Mononuclear cell (primary cell): ENCODE results near the gene REEP3. TPM values are rescaled to one million over a fixed set of nuclear protein-coding genes. Genes with fewer than 3 reads are reported as not detected.

Experiments used
- H3K27me3 ChIP-seq: 2 replicates; pipeline ENCODE4 v1.6.0; 2011; ENCODE audit warnings: low read length, control low read depth; ENCODE audit not compliant: insufficient read depth
- H3K4me1 ChIP-seq: 2 replicates; pipeline ENCODE4 v1.5.1; 2011; ENCODE audit warnings: mild to moderate bottlenecking, low read length, control low read depth; ENCODE audit not compliant: insufficient read depth
- H3K4me3 ChIP-seq: 2 replicates; pipeline ENCODE4 v1.5.1; 2011; ENCODE audit warnings: mild to moderate bottlenecking, low read length, moderate library complexity
- H3K9me3 ChIP-seq: 2 replicates; pipeline ENCODE4 v1.5.1; 2011; ENCODE audit warnings: low read depth, mild to moderate bottlenecking, control low read depth, low read length
- total RNA-seq: library from RNA; depleted of rRNA; stranded (reverse); fragments of >200 nt; gene quantifications from one replicate; pipeline ENCODE4 v1.2.3, GENCODE V29; 2012

REEP3 gene
- total RNA-seq, 1 donor: 8.0 TPM

- no peaks in the 10 kb centered on the region for H3K9me3 ChIP-seq
- H3K27me3 ChIP-seq: no peaks in the 10 kb centered on the region
- H3K4me1 ChIP-seq: peaks cover 18% of the 10 kb centered on the region
- H3K4me3 ChIP-seq: no peak overlapping the region
Observed at GRCh38 chr10:63527401-63527800, 6.2 kb downstream of the REEP3 start.

- Histone ChIP-seq H3K4me1 (peaks cover 10% of the 10 kb centered on the region), H3K27me3 (no peaks in the 10 kb centered on the region), H3K4me3 (no peak overlapping the region), H3K9me3 (no peaks in the 10 kb centered on the region)
Observed at GRCh38 chr10:63528084-63528744, 7.0 kb downstream of the REEP3 start.

GRCh38 chr10:63530409-63530808 lies 9.2 kb downstream of the REEP3 start:
- Histone ChIP-seq H3K27me3 (no peaks in the 10 kb centered on the region), H3K4me1 (peaks cover 6% of the 10 kb centered on the region), H3K4me3 (no peak overlapping the region), H3K9me3 (no peaks in the 10 kb centered on the region)

- H3K9me3 ChIP-seq: no peaks in the 10 kb centered on the region
- no peaks in the 10 kb centered on the region for H3K27me3 ChIP-seq
- no peak overlapping the region for H3K4me3 ChIP-seq
- no peaks in the 10 kb centered on the region for H3K4me1 ChIP-seq
Observed at GRCh38 chr10:63534723-63535122, 13.5 kb downstream of the REEP3 start.

GRCh38 chr10:63536698-63537097 lies 15.5 kb downstream of the REEP3 start:
- Histone ChIP-seq H3K4me1 (no peaks in the 10 kb centered on the region), H3K27me3 (no peaks in the 10 kb centered on the region), H3K9me3 (no peaks in the 10 kb centered on the region), H3K4me3 (no peak overlapping the region)

GRCh38 chr10:63537536-63537935 lies 16.3 kb downstream of the REEP3 start:
- Histone ChIP-seq H3K4me1 (no peaks in the 10 kb centered on the region), H3K4me3 (no peak overlapping the region), H3K27me3 (no peaks in the 10 kb centered on the region), H3K9me3 (no peaks in the 10 kb centered on the region)

- no peaks in the 10 kb centered on the region for H3K27me3 ChIP-seq
- no peak overlapping the region for H3K4me3 ChIP-seq
- H3K4me1 ChIP-seq: no peaks in the 10 kb centered on the region
- H3K9me3 ChIP-seq: no peaks in the 10 kb centered on the region
Observed at GRCh38 chr10:63539377-63539776, 18.2 kb downstream of the REEP3 start.

GRCh38 chr10:63539994-63540393 lies 18.8 kb downstream of the REEP3 start:
- no peaks in the 10 kb centered on the region for H3K4me1 ChIP-seq
- H3K4me3 ChIP-seq: no peak overlapping the region
- no peaks in the 10 kb centered on the region for H3K9me3 ChIP-seq
- H3K27me3 ChIP-seq: no peaks in the 10 kb centered on the region

GRCh38 chr10:63542835-63543575 lies 21.8 kb downstream of the REEP3 start:
- H3K9me3 ChIP-seq: no peaks in the 10 kb centered on the region
- H3K4me1 ChIP-seq: no peaks in the 10 kb centered on the region
- no peaks in the 10 kb centered on the region for H3K27me3 ChIP-seq
- H3K4me3 ChIP-seq: no peak overlapping the region

- no peaks in the 10 kb centered on the region for H3K4me1 ChIP-seq
- H3K27me3 ChIP-seq: no peaks in the 10 kb centered on the region
- H3K4me3 ChIP-seq: no peak overlapping the region
- H3K9me3 ChIP-seq: no peaks in the 10 kb centered on the region
Observed at GRCh38 chr10:63543576-63543962, 22.4 kb downstream of the REEP3 start.

- no peak overlapping the region for H3K4me3 ChIP-seq
- no peaks in the 10 kb centered on the region for H3K9me3 ChIP-seq
- no peaks in the 10 kb centered on the region for H3K4me1 ChIP-seq
- H3K27me3 ChIP-seq: no peaks in the 10 kb centered on the region
Observed at GRCh38 chr10:63544418-63544817, 23.2 kb downstream of the REEP3 start.

GRCh38 chr10:63547628-63548360 lies 26.6 kb downstream of the REEP3 start:
- H3K9me3 ChIP-seq: no peaks in the 10 kb centered on the region
- no peaks in the 10 kb centered on the region for H3K27me3 ChIP-seq
- no peaks in the 10 kb centered on the region for H3K4me1 ChIP-seq
- H3K4me3 ChIP-seq: no peak overlapping the region

GRCh38 chr10:63548860-63549259 lies 27.7 kb downstream of the REEP3 start:
- no peaks in the 10 kb centered on the region for H3K9me3 ChIP-seq
- H3K4me1 ChIP-seq: no peaks in the 10 kb centered on the region
- no peaks in the 10 kb centered on the region for H3K27me3 ChIP-seq
- no peak overlapping the region for H3K4me3 ChIP-seq

- peaks cover 3% of the 10 kb centered on the region for H3K4me1 ChIP-seq
- no peaks in the 10 kb centered on the region for H3K9me3 ChIP-seq
- H3K4me3 ChIP-seq: no peak overlapping the region
- H3K27me3 ChIP-seq: no peaks in the 10 kb centered on the region
Observed at GRCh38 chr10:63549810-63550209, 28.6 kb downstream of the REEP3 start.

GRCh38 chr10:63553031-63553430 lies 31.8 kb downstream of the REEP3 start:
- no peaks in the 10 kb centered on the region for H3K9me3 ChIP-seq
- peaks cover 7% of the 10 kb centered on the region for H3K4me1 ChIP-seq

More at GRCh38 chr10:63553031-63553430, 31.8 kb downstream of the REEP3 start:
- Histone ChIP-seq H3K4me3 (no peak overlapping the region), H3K27me3 (no peaks in the 10 kb centered on the region)
